Endothelial cell of umbilical vein (primary cell): ENCODE results near the gene OTOGL. TPM values are rescaled to one million over a fixed set of nuclear protein-coding genes. Genes with fewer than 3 reads are reported as not detected.

Experiments used
- BruUV-seq: library from RNA; stranded (reverse); fragments of 400-500 nt; replicated peaks from 2 replicates; lab custom pipeline; 2021; lab: Mats Ljungman, UMichigan
- CTCF ChIA-PET: fragments of 300-600, 350-600 bp; sonication (Branson Sonifier 250); formaldehyde crosslinking; loops from one replicate; lab custom pipeline; 2021; ENCODE audit warnings: antibody characterized with exemption, inconsistent platforms; lab: Charles Lee
- POLR2A ChIA-PET: fragments of 300-600, 350-600 bp; sonication (Branson Sonifier 250); formaldehyde crosslinking; loops from one replicate; lab custom pipeline; 2021; ENCODE audit warnings: antibody characterized with exemption, inconsistent platforms; lab: Charles Lee
- DNase-seq: peaks from one replicate; pipeline ENCODE4 v3.0.0-alpha.2; 2011; ENCODE audit warnings: low read depth, low spot score
- FAIRE-seq: peaks from 2 replicates; lab custom pipeline; 2011; peaks lifted over from hg19 to GRCh38; lab: Jason Lieb, UNC
- H2AFZ ChIP-seq: 2 replicates; pipeline ENCODE4 v1.6.0; 2012; ENCODE audit warnings: low read depth, low read length, control low read depth, inconsistent platforms
- H3K27ac ChIP-seq: 2 replicates; pipeline ENCODE4 v1.5.1; 2011; ENCODE audit warnings: low read depth, mild to moderate bottlenecking, control low read depth, low read length, moderate library complexity; ENCODE audit not compliant: insufficient read depth
- H3K27me3 ChIP-seq, 2 experiments: 2 replicates each; pipeline versions ENCODE4 v1.6.0 to v1.6.1; 2011; ENCODE audit warnings: low read length in 2 of 2, mixed read lengths in 1 of 2; ENCODE audit not compliant: control insufficient read depth in 2 of 2, insufficient read depth in 2 of 2
- H3K36me3 ChIP-seq, 2 experiments: 2 replicates in 1 of 2; 3 replicates in 1 of 2; pipeline ENCODE4 v1.5.1; 2011; ENCODE audit warnings: low read length in 2 of 2, mild to moderate bottlenecking in 1 of 2, moderate library complexity in 1 of 2; ENCODE audit not compliant: control insufficient read depth in 2 of 2, insufficient read depth in 2 of 2; ENCODE audit errors: extremely low read depth in 1 of 2
- H3K4me1 ChIP-seq: 3 replicates; pipeline ENCODE4 v1.5.1; 2011; ENCODE audit warnings: mild to moderate bottlenecking, low read length; ENCODE audit not compliant: control insufficient read depth, insufficient read depth; ENCODE audit errors: extremely low read depth
- H3K4me2 ChIP-seq: 2 replicates; pipeline ENCODE4 v1.6.1; 2011; ENCODE audit warnings: low read length, control low read depth, mixed read lengths; ENCODE audit not compliant: insufficient read depth
- H3K4me3 ChIP-seq, 3 experiments: fragments of 200-600 bp in 1 of 3; sonication (generic), shearing (Covaris generic) in 1 of 3; replicated peaks in 1 of 3; 2 replicates each; pipeline ENCODE4 v1.5.1; 2011 to 2016; ENCODE audit warnings: control low read depth in 3 of 3, low read length in 3 of 3, mild to moderate bottlenecking in 2 of 3, inconsistent platforms in 1 of 3, low read depth in 1 of 3, moderate library complexity in 1 of 3; ENCODE audit not compliant: insufficient read depth in 1 of 3
- H3K79me2 ChIP-seq: 2 replicates; pipeline ENCODE4 v1.6.0; 2012; ENCODE audit warnings: low read length, inconsistent platforms; ENCODE audit not compliant: control insufficient read depth, insufficient read depth
- H3K9ac ChIP-seq: replicated peaks from 2 replicates; pipeline ENCODE3; 2011; ENCODE audit warnings: low read length, control low read depth; ENCODE audit not compliant: insufficient read depth; ENCODE audit errors: extremely low read depth
- H3K9me1 ChIP-seq: replicated peaks from 3 replicates; pipeline ENCODE4 v1.6.0; 2011; ENCODE audit warnings: mild to moderate bottlenecking, low read length; ENCODE audit not compliant: control insufficient read depth, insufficient read depth; ENCODE audit errors: extremely low read depth
- H3K9me3 ChIP-seq: replicated peaks from 2 replicates; pipeline ENCODE4 v1.5.1; 2012; ENCODE audit warnings: low read length, inconsistent platforms; ENCODE audit not compliant: control insufficient read depth, insufficient read depth
- H4K20me1 ChIP-seq: replicated peaks from 2 replicates; pipeline ENCODE3; 2011; ENCODE audit warnings: mild to moderate bottlenecking, low read length; ENCODE audit not compliant: control insufficient read depth, insufficient read depth; ENCODE audit errors: extremely low read depth
- EZH2 ChIP-seq: IDR thresholded peaks from 2 replicates; pipeline ENCODE4 v1.6.1; 2012; ENCODE audit warnings: borderline replicate concordance, low read depth, mild to moderate bottlenecking, moderate library complexity, low read length, inconsistent platforms; ENCODE audit not compliant: severe bottlenecking
- FOS ChIP-seq: IDR thresholded peaks from 2 replicates; pipeline ENCODE4 v1.6.1; 2011; ENCODE audit warnings: mild to moderate bottlenecking, low read length, moderate library complexity, borderline replicate concordance; ENCODE audit not compliant: insufficient read depth
- GATA2 ChIP-seq: IDR thresholded peaks from 2 replicates; pipeline ENCODE4 v1.7.0; 2011; ENCODE audit warnings: low read depth, mild to moderate bottlenecking, moderate library complexity, mixed read lengths, low read length; ENCODE audit not compliant: insufficient read length, insufficient read depth
- JUN ChIP-seq: IDR thresholded peaks from 2 replicates; pipeline ENCODE4 v1.6.1; 2011; ENCODE audit warnings: borderline replicate concordance, low read depth; ENCODE audit not compliant: insufficient read length, insufficient read depth
- POLR2AphosphoS5 ChIP-seq: IDR thresholded peaks from 2 replicates; pipeline ENCODE4 v1.6.1; 2012; ENCODE audit warnings: low read depth, mild to moderate bottlenecking, control low read depth, low read length, moderate library complexity; ENCODE audit not compliant: insufficient read depth
- dilution Hi-C: fragments of 300-500 bp; cut with MboI; formaldehyde crosslinking; loops from one replicate; pipeline ENCODE4 v1.15.0; 2019; ENCODE audit warnings: low sequenced_read_pairs; ENCODE audit not compliant: extremely low pct_ligation_motif_present
- intact Hi-C: fragments of 100-400 bp; cut with micrococcal nuclease; formaldehyde crosslinking; loops from one replicate; pipeline ENCODE4 v1.10.0; 2022
- polyA plus RNA-seq, 4 experiments: library from polyadenylated mRNA; depleted of rRNA in 3 of 4; stranded (reverse) in 3 of 4; unstranded in 1 of 4; fragments of >200 nt; gene quantifications; 2 replicates each; pipeline versions ENCODE4 v1.2.1 to v1.2.3, GENCODE V29; 2011 to 2012; ENCODE audit warnings: missing spikeins in 1 of 4
- total RNA-seq: library from RNA; stranded (reverse); gene quantifications from 2 replicates; pipeline ENCODE4 v1.2.3, GENCODE V29; 2021
- TF ChIP-seq, protein P1 (sequence below), 2 donors: IDR thresholded peaks; 1 replicate in 1 of 2; 2 replicates in 1 of 2; pipeline ENCODE4 v1.5.1; 2011; ENCODE audit warnings: low read length in 2 of 2, mild to moderate bottlenecking in 2 of 2, moderate library complexity in 2 of 2, control low read depth in 1 of 2, inconsistent platforms in 1 of 2, low read depth in 1 of 2; ENCODE audit not compliant: insufficient read depth in 1 of 2; ENCODE audit errors: extremely low read depth in 1 of 2

The OTOGL gene
- total and polyA plus RNA-seq, 2 donors (not counting 3 experiments of a cell fraction or from before 2014, with no cell fraction given): 1.4 to 2.0 TPM

- BruUV-seq: no TSS peak
- DNase-seq: no peak
- POLR2A ChIA-PET: no interaction called here
These were observed 51.8 kb downstream of the OTOGL start for GRCh38 chr12:80151131-80151530.

GRCh38 chr12:80154261-80154660 is 54.9 kb downstream of the OTOGL start:
- POLR2A ChIA-PET: no interaction called here
- FAIRE-seq (no peak), DNase-seq (no peak)
- Histone ChIP-seq H2AFZ (no peak overlapping the region), H3K4me1 (no peaks in the 10 kb centered on the region), H3K27ac (no peak overlapping the region), H4K20me1 (no peaks in the 10 kb centered on the region), H3K4me3 (no peak overlapping the region), H3K27me3 (peaks cover 0 to 2% of the 10 kb centered on the region in 2 experiments), H3K9me1 (no peaks in the 10 kb centered on the region), H3K9me3 (no peaks in the 10 kb centered on the region), H3K36me3 (no peaks in the 10 kb centered on the region), H3K9ac (no peak overlapping the region), H3K4me2 (no peak overlapping the region), H3K79me2 (no peaks in the 10 kb centered on the region)
- dilution Hi-C loops (no loop called here), intact Hi-C loops (no loop called here)
- no peak for TF ChIP-seq POLR2AphosphoS5
- CTCF ChIA-PET: no interaction called here
- BruUV-seq: no TSS peak

More at GRCh38 chr12:80151131-80151530, 51.8 kb downstream of the OTOGL start:
- no peak overlapping the region for H3K27ac ChIP-seq
- no peak for FAIRE-seq
- no peak overlapping the region for H3K9ac ChIP-seq
- no peak overlapping the region for H3K4me2 ChIP-seq
- dilution Hi-C loops: no loop called here
- H3K36me3 ChIP-seq: no peaks in the 10 kb centered on the region
- no peak overlapping the region for H2AFZ ChIP-seq
- no peaks in the 10 kb centered on the region for H3K9me1 ChIP-seq
- no peaks in the 10 kb centered on the region for H3K4me1 ChIP-seq
- intact Hi-C loops: no loop called here
- no peak for TF ChIP-seq POLR2AphosphoS5
- TF ChIP-seq, protein P1, sequence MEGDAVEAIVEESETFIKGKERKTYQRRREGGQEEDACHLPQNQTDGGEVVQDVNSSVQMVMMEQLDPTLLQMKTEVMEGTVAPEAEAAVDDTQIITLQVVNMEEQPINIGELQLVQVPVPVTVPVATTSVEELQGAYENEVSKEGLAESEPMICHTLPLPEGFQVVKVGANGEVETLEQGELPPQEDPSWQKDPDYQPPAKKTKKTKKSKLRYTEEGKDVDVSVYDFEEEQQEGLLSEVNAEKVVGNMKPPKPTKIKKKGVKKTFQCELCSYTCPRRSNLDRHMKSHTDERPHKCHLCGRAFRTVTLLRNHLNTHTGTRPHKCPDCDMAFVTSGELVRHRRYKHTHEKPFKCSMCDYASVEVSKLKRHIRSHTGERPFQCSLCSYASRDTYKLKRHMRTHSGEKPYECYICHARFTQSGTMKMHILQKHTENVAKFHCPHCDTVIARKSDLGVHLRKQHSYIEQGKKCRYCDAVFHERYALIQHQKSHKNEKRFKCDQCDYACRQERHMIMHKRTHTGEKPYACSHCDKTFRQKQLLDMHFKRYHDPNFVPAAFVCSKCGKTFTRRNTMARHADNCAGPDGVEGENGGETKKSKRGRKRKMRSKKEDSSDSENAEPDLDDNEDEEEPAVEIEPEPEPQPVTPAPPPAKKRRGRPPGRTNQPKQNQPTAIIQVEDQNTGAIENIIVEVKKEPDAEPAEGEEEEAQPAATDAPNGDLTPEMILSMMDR (IDR thresholded peaks at IDR 0.05; ENCODE audit: extremely low read depth in 1 of 2, insufficient read depth in 1 of 2, low read depth in 1 of 2, low read length in 2 of 2): no peak
- TF ChIP-seq EZH2: no peak
- no peak for TF ChIP-seq JUN
- no peak for TF ChIP-seq GATA2
- no peak for TF ChIP-seq FOS
- no peak overlapping the region for H3K4me3 ChIP-seq
- no peaks in the 10 kb centered on the region for H4K20me1 ChIP-seq
- CTCF ChIA-PET: interaction anchor here (1.0 kb wide), 1 partner anchor 14 kb away, joined by 3 read pairs; no protein-coding TSS in a partner anchor
- H3K79me2 ChIP-seq: no peaks in the 10 kb centered on the region
- H3K9me3 ChIP-seq: no peaks in the 10 kb centered on the region
- peaks cover 0 to 2% of the 10 kb centered on the region in 2 experiments for H3K27me3 ChIP-seq
